ENCODE data around the gene NUTM2A.
"Not testable (repeated sequence)": the region's sequence is repeated elsewhere in the genome, so short reads cannot be mapped to it uniquely, and the experiment has no call there.

NUTM2A gene

DNA sequence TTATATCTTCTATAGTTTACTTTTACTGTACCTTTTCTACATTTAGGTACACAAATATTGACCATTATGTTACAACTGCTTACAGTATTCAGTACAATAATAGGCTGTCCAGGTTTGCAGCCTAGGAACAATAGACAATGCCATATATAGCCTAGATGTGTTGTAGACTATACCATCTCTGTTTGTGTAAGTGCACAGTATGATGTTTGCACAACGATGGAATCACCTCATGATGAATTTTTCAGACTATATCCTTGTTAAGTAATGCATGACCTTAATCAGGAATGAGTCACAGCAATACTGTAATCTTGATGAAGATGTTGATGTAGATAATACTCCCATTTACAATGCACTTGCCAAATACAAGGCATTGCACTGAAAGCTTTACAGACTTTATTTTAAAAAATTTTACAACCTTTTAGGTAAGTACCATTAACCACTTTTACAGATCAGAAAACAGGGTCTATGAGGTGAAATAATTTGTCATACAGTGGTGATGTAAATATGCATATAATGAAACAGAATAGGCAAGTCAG lies 23.6 kb downstream of the NUTM2A start:
- DNase-seq (ENCODE audit: low read depth): not testable (repeated sequence)

- DNase-seq (ENCODE audit: low read depth): not testable (repeated sequence)
These were observed 55.6 kb downstream of the NUTM2A start for GRCh38 chr10:87280749-87281392.

All from T follicular helper cell (primary cell).